Right lobe of liver (tissue), 6 donors: Measurements from ENCODE around the gene TK1. TPM values are rescaled to one million over a fixed set of nuclear protein-coding genes. Genes with fewer than 3 reads are reported as not detected.

Source experiments
- ATAC-seq, 4 donors: fragments of 200-7000 bp; cut with Tn5 transposase; one replicate each; pipeline ENCODE4 v1.9.1; 2020; ENCODE audit warnings: mild to moderate bottlenecking in 4 of 4, moderate library complexity in 4 of 4
- DNase-seq, 3 donors: peaks; one replicate each; pipeline ENCODE4 v3.0.0-alpha.2; 2020
- H3K27ac ChIP-seq, 3 donors: fragments of 200-600 bp; one replicate each; pipeline ENCODE4 v1.8.0; 2022
- H3K27me3 ChIP-seq, 2 donors: fragments of 200-600 bp; one replicate each; pipeline ENCODE4 v1.8.0; 2022
- H3K36me3 ChIP-seq, 4 donors: fragments of 200-600 bp; sonication (generic) in 1 of 4; one replicate each; pipeline versions ENCODE4 v1.5.1 to v1.8.0; 2017 to 2022; ENCODE audit warnings: control low read depth in 1 of 4
- H3K4me1 ChIP-seq, 4 donors: fragments of 200-600 bp; sonication (generic) in 1 of 4; one replicate each; pipeline versions ENCODE4 v1.5.1 to v1.8.0; 2017 to 2022; ENCODE audit warnings: control low read depth in 1 of 4
- H3K4me3 ChIP-seq, 3 donors: fragments of 200-600 bp; one replicate each; pipeline ENCODE4 v1.8.0; 2022
- H3K9me3 ChIP-seq, 4 donors: fragments of 200-600 bp; sonication (generic) in 1 of 4; one replicate each; pipeline versions ENCODE4 v1.5.1 to v1.8.0; 2017 to 2022; ENCODE audit warnings: control low read depth in 1 of 4
- POLR2A ChIP-seq: fragments of 450-650 bp; IDR thresholded peaks from one replicate; pipeline ENCODE4 v1.6.1; 2017; ENCODE audit warnings: antibody characterized with exemption, mild to moderate bottlenecking
- WGBS: methylation state at CpG from one replicate; pipeline ENCODE4 v1.1.6; 2018; ENCODE audit warnings: low coverage, low lambda C conversion rate; ENCODE audit not compliant: insufficient coverage; ENCODE audit errors: missing lambda C conversion rate; 5-methylcytosine and 5-hydroxymethylcytosine counted together
- intact Hi-C, 2 donors: fragments of 100-400 bp; cut with DNase I; formaldehyde crosslinking; loops; one replicate each; pipeline versions ENCODE4 v1.11.2 to v1.14.1; 2022
- total RNA-seq, 6 experiments: library from RNA; depleted of rRNA in 2 of 6; stranded (reverse); fragments of >200 nt in 2 of 6; fragmentation: NEBNext Ultra II Directional in 3 of 6; extraction: Animal tissue kit (Norgen Biotek cat#: 25700) in 3 of 6; gene quantifications; one replicate each; pipeline versions ENCODE4 v1.1.0 to v1.2.4, GENCODE V29; 2016 to 2023
- TF ChIP-seq, protein P1 (sequence below), 4 donors: fragments of 200-600 bp in 3 of 4; fragments of 450-650 bp in 1 of 4; IDR thresholded peaks; one replicate each; pipeline versions ENCODE4 v1.5.1 to v1.8.0; 2016 to 2022; ENCODE audit warnings: antibody characterized with exemption in 4 of 4, mild to moderate bottlenecking in 2 of 4
- donor health status: DM: no; HTN: yes; CAD: no.
- donor health status: DM: no; HTN: no; CAD: no.
- donor health status: DM: no; HTN: no; CAD: no.
- donor health status: DM: no; HTN: yes; CAD: no.
- donor health status: DM: no; HTN: yes; CAD: no.

The TK1 gene
- total RNA-seq, 6 experiments from 2014 or later = 2.1 to 8.3 (median 4.7) TPM

DNA sequence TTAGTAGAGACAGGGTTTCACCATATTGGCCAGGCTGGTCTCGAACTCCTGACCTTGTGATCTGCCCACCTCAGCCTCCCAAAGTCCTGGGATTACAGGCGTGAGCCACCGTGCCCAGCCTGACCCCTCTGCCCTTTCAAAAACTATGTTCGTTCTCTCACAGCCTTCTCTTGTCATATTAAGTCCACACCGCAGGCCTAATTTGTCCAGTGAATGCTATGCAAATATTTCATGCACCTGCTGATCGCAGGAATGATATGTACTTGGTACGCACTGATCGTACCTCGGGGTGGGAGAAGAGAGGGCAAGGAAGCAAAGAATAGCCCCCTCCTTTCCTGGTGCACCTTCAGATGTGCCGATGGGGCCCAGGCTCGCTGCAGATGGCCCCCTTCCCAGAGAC is 24.2 kb upstream of the TK1 start:
- no peak for ATAC-seq
- intact Hi-C loops = no loop called here
- Histone ChIP-seq H3K9me3 (no peaks in the 10 kb centered on the region), H3K27me3 (no peaks in the 10 kb centered on the region), H3K36me3 (peaks cover 0 to 9% (median 2%) of the 10 kb centered on the region in 4 donors), H3K27ac (no peak overlapping the region), H3K4me1 (peaks cover 0 to 4% (median 0%) of the 10 kb centered on the region in 4 donors), H3K4me3 (no peak overlapping the region)
- no peak for TF ChIP-seq POLR2A
- TF ChIP-seq, protein P1, sequence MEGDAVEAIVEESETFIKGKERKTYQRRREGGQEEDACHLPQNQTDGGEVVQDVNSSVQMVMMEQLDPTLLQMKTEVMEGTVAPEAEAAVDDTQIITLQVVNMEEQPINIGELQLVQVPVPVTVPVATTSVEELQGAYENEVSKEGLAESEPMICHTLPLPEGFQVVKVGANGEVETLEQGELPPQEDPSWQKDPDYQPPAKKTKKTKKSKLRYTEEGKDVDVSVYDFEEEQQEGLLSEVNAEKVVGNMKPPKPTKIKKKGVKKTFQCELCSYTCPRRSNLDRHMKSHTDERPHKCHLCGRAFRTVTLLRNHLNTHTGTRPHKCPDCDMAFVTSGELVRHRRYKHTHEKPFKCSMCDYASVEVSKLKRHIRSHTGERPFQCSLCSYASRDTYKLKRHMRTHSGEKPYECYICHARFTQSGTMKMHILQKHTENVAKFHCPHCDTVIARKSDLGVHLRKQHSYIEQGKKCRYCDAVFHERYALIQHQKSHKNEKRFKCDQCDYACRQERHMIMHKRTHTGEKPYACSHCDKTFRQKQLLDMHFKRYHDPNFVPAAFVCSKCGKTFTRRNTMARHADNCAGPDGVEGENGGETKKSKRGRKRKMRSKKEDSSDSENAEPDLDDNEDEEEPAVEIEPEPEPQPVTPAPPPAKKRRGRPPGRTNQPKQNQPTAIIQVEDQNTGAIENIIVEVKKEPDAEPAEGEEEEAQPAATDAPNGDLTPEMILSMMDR (IDR thresholded peaks at IDR 0.05) = no peak
- 79% methylated on average over 8 of the region's 11 CpGs for WGBS
- DNase-seq = no peak

DNA sequence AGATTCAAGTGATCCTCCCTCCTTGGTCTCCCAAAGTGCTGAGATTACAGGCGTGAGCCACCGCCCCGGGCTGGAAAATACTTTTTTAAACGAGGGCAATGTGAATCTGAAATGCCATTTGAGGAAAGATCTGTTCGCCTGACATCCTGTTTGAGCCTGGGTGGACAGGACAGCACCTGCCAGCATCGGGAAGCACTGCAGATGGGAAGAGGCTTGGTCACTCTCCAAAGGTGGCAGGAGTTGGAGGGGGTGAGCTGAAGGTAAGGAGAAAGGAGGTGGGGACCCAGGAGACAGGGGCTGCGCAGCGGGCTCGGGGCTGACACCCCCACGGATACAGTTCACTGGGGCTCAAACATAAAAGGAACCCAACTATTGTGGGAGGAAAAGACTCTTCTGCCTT is 23.3 kb upstream of the TK1 start:
- no peak for DNase-seq

DNA sequence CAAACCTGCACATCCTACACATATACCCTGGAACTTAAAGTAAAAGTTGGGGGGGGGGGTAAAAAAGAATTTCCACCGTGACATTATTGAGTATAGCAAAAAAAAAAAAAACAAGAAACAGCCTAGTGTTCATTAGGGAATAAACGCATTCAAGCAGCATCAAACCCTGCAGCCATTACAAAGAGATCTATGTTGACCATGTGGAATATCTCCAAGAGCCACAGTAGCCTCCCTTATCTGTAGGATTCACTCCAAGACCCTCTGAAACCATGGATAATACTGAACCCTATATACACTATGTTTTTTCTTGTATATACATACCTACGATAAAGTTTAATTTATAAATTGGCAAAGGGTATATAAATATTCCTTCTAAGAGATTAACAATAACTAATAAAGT is 21.6 kb upstream of the TK1 start:
- Histone ChIP-seq H3K9me3 (no peaks in the 10 kb centered on the region), H3K36me3 (peaks cover 0 to 34% (median 15%) of the 10 kb centered on the region in 4 donors), H3K4me1 (no peaks in the 10 kb centered on the region), H3K4me3 (no peak overlapping the region), H3K27ac (no peak overlapping the region), H3K27me3 (no peaks in the 10 kb centered on the region)
- DNase-seq (no peak), ATAC-seq (no peak)
- 51% methylated on average over 3 of the region's 3 CpGs for WGBS
- intact Hi-C loops = no loop called here
- TF ChIP-seq, protein P1 (IDR thresholded peaks at IDR 0.05) = no peak
- no peak for TF ChIP-seq POLR2A

More for the DNA sequence above, 23.3 kb upstream of the TK1 start:
- Histone ChIP-seq H3K27ac (no peak overlapping the region), H3K4me1 (peaks cover 0 to 4% (median 0%) of the 10 kb centered on the region in 4 donors), H3K27me3 (no peaks in the 10 kb centered on the region), H3K36me3 (peaks cover 0 to 18% (median 6%) of the 10 kb centered on the region in 4 donors), H3K4me3 (no peak overlapping the region), H3K9me3 (no peaks in the 10 kb centered on the region)
- no peak for ATAC-seq
- TF ChIP-seq, protein P1 (IDR thresholded peaks at IDR 0.05) = no peak
- TF ChIP-seq POLR2A = no peak
- WGBS = 73% methylated on average over 5 of the region's 10 CpGs
- intact Hi-C loops = no loop called here

DNA sequence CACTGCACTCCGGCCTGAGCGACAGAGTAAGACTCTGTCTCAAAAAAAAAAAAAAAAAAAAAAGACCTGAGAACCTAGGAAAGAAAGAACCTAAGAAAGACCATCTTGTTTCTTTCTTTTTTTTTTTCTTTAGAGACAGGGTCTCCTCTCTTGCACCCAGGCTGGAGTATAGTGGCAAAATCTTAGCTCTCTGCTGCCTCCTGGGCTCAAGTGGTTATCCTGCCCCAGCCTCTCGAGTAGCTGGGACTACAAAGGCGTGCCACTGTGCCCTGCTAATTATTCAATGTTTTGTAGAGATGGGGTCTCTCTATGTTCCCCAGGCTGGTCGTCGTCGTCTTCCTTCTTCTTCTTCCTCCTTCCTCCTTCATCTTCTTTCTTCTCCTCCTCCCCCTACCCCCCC is 19.4 kb upstream of the TK1 start:
- H3K27ac ChIP-seq = no peak overlapping the region
- TF ChIP-seq POLR2A = no peak
- TF ChIP-seq, protein P1 (IDR thresholded peaks at IDR 0.05) = no peak
- no peaks in the 10 kb centered on the region for H3K9me3 ChIP-seq
- DNase-seq = no peak
- intact Hi-C loops = no loop called here
- ATAC-seq = no peak
- no peaks in the 10 kb centered on the region for H3K4me1 ChIP-seq
- no peaks in the 10 kb centered on the region for H3K27me3 ChIP-seq
- H3K4me3 ChIP-seq = no peak overlapping the region
- 57% methylated on average over 3 of the region's 7 CpGs for WGBS
- peaks cover 0 to 44% (median 23%) of the 10 kb centered on the region in 4 donors for H3K36me3 ChIP-seq
